Colon (tissue), 2 donors: ENCODE results near the gene GPN3.
"Not testable (repeated sequence)": the region's sequence is repeated elsewhere in the genome, so short reads cannot be mapped to it uniquely, and the experiment has no call there.

Experiments used
- FAIRE-seq: peaks from 2 replicates; lab custom pipeline; 2012; peaks lifted over from hg19 to GRCh38; lab: Jason Lieb, UNC
- donor health status: control.
- donor health status: control.

Gene GPN3

DNA sequence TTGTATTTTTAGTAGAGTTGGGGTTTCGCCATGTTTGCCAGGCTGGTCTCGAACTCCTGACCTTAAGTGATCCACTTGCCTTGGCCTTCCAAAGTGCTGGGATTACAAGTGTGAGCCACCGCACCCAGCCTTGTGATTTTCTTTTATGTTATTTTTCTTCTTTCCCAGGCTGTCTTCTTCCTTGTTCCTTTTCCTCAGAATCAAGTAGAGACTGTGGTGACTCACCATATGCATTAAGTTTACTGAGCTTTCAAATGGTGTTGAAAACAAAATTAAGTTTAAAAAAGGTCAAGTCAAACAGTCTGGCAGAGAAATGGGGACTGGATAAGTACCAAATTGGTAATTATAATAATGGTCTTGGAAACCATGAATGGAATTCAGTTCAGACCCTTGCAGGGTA, 23.6 kb downstream of the GPN3 start:
- no peak for FAIRE-seq

DNA sequence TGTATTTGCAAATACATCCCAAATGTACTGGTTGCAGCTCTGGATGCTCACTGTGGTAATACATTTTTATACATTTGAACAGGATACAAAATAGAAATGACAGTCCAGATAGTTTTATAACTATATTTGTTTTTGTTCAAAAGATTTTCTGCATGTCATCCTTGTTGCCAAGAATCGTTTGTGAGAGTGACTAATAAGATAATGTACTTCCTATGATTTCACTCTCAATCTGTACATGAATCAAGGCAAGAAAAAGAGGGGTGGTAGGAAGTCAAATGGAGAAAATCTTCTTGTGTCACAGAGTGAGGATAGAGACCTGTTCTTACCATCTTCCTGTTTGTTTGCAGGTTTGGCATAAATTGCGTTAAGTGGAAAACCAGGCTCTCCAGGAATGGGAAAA, 31.8 kb downstream of the GPN3 start:
- no peak for FAIRE-seq

DNA sequence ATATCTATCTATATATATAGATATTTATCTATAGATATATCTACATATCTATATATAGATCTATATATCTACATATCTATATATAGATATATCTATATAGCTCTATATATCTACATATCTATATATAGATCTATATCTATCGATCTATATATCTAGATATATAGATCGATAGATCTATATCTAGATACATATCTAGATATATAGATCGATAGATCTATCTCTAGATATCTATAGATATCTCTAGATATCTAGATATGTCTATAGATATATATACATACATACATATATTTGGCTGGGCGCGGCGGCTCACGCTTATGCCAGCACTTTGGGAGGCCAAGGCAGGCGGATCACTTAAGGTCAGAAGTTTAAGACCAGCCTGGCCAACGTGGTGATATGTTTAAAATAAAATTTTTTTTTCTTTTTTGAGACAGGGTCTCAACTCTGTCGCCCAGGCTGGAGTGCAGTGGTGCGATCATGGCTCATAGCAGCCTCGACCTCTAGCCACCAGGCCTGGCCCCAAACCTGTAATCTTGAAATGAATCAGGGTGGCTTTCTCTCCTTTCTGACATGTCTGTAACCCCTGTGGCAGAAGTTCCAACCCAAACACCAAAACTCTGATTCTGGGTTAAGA, 36.0 kb downstream of the GPN3 start:
- FAIRE-seq = peak; percentile 83

DNA sequence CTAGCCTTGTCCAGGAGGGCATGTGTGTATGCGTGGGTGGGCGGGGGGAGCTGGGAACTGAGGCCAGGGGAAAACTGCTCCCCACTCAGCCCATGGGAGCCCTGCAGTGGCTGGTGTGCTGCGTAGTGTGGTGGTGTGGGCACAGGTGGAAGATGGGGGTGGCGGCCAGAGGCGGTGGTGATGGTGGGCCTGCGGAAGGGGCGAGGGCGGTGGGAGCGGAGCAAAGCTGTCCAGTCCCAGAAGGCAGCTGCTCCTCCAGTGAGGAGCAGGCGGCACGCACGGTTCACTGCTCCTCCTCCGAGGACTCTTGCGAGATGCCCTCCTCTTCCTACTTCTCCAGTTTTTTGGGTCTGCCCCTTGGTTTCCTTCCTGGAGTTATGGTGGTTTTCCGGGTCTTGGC, 38.4 kb downstream of the GPN3 start:
- FAIRE-seq = not testable (repeated sequence)

DNA sequence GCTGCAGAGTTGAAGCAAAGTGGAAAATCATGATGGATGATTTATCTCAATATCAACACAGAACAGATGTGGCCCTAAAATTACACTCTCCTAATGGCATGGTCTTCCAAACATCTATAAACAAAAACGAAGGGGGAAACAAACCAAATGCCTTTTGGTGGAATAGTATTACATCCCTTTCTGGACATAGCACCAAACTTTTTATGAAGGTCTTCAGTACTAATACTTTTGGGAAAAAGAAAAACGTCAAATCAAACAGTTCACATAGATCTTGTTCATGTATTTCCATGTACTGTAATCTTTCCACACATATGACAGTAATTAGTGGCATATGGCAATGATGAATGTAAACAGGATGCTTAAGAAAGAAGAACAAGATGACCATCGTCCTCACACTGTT, 41.7 kb downstream of the GPN3 start:
- no peak for FAIRE-seq

DNA sequence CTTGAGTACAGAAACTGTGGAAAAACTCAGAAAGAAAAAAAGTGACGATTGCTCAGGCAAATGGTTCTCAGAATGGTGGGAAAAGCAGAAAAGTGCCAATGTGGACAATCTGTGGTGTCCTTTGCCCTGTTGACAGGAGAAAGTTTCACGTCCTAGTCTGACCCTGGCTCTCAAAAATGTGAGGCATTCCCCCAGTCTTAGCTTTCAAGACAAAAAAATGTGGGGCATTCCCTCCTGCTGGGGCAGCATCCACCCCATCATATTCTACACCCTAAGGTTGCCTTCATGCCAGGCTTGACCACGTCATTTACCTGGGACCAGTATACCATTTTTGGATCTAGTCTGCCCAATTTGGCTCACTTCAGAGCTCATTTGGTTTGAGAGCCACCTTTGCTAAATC, 43.8 kb downstream of the GPN3 start:
- FAIRE-seq = no peak

DNA sequence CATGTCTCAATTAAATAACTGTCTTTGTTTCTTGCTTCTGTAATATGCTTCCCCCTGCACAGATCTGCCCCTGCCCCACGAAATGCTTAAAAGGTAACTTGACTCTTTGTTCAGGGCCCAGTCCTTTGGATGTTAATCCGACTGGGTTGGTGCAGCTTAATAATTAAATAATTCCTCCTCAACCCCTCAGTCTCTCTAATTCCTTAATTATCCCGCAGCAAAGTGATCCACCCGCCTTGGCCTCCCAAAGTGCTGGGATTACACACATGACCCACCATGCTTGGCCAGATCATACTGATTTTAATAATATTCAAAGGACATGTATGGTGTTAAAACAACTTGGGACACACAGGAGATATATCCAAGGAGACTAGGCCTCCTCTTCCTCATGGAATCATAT, 46.4 kb downstream of the GPN3 start:
- FAIRE-seq = no peak

DNA sequence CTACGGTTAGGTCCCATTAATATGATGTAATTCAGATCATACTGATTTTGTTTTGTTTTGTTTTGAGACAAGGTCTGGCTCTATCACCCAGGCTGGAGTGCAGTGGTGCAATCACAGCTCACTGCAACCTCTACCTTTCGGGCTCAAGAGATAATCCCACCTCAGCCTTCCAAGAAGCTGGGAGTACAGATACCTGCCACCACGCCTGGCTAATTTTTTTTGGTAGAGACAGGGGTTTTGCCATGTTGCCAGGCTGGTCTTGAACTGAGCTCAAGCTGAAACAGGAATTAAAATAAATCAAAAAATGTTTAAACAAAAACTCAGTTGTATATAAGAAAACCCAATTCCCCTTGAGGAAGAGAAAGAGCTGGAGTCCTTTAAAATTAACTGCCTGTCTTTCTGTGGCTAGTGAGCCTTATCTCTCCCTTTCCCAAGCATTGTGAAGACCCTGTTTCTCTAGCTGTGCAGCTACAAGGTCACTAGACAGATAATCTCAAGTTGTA, 46.8 kb downstream of the GPN3 start:
- FAIRE-seq = no peak

DNA sequence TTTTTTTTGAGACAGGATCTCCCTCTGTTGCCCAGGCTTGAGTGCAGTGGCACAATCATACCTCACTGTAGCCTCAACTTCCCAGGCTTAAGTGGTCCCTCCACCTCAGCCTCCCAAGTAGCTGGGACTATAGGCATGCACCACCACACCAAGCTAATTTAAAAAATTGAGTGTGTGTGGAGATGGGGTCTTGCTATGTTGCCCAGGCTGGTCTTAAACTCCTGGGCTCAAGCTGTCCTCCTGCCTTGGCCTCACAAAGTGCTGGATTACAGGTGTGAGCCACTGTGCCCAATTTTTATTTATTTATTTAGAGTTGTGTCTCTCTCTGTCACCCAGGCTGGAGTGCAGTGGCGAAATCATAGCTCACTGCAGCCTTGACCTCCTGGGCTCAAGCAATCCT, 47.4 kb downstream of the GPN3 start:
- not testable (repeated sequence) for FAIRE-seq

DNA sequence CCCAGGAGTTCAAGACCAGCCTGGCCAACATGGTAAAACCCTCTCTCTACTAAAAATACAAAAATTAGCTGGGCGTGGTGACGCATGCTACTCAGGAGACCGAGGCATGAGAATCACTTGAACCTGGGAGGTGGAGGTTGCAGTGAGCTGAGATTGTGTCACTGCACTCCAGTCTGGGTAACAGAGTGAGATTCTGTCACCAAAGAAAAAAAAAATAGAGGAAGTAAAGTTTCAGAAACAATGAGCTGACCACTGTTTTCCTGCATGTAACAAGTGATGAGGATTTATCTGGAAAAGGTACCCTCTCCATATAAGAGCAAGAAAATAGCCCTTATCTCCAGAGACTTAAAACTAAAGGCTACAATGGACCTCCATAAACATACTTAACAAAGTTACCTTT, 50.9 kb downstream of the GPN3 start:
- not testable (repeated sequence) for FAIRE-seq

DNA sequence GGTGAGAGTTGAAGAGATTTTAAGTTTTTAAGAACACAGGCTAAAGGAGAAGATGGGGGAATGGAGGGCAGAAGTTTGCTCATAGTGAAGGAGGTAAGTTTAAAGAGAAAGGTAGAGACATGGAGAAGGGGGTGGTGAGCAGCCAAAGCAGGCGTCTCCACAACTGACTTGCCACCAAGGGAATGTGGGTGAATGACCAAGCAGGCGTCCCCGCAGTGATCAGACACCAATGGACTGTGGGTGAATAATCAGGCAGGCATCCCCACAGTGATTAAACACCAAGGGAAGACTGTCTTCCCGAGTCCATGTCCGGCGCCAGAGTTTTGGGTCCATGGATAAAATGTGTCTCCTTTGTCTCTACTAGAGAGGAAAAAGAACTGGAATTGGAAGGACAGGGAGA, 58.0 kb downstream of the GPN3 start:
- not testable (repeated sequence) for FAIRE-seq

DNA sequence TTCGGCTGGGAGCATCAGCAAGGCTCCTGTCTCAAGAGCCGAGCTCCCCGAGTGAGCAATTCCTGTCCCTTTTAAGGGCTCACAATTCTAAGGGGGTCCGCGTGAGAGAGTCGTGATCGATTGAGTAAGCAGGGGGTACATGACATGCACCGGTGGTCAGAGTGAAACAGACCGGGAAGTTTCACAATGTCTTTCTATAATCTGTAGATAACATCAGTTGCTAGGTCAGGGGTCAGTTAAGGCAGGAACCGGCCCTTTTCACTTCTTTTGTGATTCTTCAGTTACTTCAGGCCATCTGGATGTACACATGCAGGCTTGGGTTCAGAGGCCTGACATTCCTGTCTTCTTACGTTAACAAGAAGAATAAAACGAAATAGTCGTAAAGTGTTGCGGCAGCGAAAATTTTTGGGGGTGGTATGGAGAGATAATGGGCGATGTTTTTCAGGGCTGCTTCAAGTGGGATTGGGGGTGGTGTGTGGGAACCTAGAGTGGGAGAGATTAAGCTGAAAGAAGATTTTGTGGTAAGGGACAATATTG, 62.9 kb downstream of the GPN3 start:
- FAIRE-seq = not testable (repeated sequence)

DNA sequence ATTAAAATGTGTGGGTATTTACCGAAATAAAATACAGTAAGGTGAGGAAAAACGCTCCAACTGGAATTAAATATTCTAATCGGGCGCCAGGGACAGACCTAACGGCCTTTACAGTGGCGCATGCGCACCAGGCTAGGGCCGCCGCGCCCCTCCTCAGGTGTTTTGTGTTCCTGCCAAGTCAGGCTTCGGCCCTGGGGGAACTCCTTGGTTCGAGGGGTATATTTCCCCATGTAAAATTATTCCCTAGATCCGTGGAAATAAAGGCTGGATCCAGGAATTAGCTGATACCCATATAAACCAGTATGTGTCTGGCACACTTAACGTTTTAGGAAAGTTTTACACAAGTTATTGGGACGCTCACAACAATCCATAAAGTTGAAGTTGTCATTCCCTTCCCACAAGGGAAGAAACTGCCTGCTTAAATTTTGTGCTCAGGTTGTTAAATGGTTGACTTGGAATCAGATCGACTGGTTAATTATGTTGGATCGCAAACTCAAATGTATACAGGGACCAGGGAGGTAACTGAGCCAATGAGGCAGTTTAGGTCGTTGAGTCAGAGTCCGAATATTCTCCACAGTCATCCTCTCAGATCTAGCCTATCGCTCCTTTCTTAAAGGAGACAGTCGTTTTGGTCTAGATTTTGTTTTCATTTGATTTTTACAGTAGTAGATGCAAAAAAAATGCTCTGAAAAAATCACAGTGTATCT, 63.9 kb downstream of the GPN3 start:
- no peak for FAIRE-seq

DNA sequence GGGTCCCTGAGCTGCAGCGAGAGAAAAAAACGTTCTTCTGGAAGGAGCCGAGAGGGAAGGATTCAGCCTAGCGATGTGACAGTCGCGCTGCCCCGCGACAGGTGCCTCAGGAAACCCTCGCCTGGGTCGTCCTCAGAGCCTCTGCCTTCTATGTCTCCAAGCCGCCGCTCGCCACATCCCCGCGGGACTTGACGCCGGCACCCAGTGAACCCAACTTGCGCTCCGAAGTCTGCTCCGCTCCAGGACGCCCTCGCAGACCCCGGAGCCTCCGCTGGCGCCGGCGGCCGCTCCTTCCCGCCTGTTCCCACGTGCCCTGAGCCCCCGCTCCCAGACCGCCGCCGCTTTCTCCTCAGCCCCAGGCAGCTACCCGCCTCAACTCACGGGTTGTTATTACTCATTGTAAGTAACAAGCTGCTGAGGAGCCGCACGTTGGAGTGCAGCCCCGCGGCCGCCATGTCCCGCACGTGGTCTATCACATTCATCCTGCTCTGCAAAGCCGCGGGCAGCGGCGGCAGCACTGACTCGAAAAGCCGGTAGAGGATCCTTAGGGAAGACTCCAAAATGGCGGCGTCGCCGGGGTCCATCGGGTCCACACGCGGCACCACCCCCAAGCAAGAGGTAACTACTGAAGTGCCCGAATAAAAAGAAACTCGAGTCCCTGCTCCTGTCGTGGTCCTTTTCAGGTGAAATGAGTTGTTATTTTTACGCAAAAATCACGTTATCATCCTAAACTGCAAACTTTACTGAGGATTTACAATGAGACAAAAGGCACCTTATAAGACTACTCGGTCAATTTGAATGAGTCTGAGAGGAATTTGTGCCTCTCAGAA, 64.7 kb downstream of the GPN3 start, which contains the start of gene ANAPC7:
Gene ANAPC7, minus strand, starts transcription at position 563 of the 830 bp plus-strand sequence. Its CDS starts 81 bp downstream, at position 482.
- FAIRE-seq = no peak
